GM19328 (cell line): ENCODE data around the gene TNFAIP3.

Source experiments
- ATAC-seq: cut with Tn5 transposase; IDR thresholded peaks from one replicate; pipeline ENCODE4 v1.9.1; 2021; ENCODE audit warnings: mild to moderate bottlenecking, moderate library complexity; ENCODE audit not compliant: unreplicated experiment

TNFAIP3 gene

DNA sequence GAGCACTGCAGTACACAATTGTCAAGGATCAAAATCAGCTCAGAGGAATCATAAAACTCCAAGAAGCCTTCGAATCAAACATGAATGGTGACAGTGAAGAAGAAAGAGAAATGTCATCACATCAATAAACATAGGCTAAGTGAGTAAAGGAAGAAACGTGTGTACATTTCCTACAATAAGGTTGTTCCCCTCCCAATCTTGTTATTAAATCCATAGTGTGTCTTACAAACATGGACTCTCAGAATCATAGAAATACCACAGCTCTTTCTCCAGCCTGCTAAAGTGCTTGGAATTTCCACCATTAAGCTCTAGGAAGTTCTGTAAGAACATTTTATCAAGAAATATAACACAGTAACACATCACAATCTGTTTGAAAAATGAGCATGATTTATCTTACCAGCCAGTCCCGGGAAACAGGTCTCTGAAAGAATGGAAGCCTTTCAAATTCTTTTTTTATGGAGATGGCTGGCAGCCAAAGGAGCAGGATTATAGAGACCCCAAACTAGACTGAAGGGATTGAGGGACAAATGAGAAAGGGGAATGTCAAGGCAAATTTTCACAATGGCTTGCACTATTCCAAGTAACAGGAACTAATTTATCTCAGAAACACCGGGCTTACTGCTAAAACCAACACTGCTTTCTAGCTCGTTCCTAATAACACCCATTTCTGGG, 4.5 kb upstream of the TNFAIP3 start:
- no peak for ATAC-seq

DNA sequence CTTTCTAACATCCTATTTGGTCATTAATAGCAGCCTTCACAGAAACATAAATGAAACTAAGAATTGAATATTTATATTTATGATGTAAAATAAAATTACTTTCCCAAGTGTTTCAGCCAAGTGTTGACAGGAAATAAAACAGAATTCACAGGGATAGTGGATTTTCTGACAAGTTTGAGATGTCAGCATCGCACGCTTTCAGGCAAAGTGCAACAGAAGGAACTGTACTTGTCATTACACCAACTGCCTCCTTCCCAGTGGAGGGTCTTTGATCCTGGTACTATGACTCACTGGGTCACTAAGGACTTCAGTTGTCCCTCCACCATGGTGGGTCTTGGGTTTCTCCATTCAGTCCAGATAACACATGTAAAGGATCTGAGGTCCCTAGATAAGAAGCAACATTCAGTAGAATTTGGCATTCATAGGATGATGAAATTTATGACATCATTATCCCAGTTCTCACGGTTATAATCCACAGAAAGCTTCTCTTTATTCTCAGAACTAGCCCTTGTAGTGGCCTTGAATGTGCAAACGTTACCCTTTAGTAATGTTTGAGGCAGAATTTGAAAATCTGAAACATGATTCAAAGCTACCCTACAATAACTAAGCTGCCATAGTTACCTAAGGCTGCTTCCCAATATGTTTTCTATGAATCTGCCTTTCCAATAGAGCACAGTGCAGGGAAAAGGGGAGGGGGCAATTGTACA, 3.8 kb upstream of the TNFAIP3 start:
- ATAC-seq: no peak

DNA sequence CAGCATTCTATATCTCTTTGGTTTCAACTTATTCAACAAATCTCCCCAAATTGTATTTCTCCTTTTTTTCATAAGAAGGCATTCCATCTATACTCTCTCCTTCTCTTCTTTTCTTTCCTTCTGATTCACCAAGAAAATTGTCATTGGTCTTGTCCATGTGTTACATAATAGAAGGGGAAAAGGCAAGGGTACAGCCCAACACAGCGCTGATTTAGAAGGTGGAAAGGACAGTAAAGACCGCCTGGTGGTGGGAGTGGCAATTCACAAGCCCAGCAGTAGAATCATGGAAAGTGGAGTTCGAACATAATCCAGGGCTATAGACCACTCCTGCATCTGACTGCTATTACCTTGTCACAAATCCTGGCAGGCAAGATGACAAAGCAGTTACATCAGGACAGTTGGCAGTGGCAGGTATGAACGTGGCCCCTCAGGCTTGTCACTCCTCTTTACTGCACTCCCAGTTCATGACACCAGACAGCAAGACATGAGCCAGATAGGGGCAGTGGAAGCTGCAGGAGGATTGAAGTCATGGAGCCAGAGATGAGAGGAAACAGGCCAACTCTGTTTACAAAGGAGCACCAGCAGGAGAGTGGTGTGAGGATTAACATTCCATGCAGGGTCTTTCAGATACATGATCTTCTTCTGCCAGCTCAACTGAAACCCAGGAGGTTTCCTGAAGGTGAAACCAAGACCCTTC, 2.1 kb upstream of the TNFAIP3 start:
- no peak for ATAC-seq

DNA sequence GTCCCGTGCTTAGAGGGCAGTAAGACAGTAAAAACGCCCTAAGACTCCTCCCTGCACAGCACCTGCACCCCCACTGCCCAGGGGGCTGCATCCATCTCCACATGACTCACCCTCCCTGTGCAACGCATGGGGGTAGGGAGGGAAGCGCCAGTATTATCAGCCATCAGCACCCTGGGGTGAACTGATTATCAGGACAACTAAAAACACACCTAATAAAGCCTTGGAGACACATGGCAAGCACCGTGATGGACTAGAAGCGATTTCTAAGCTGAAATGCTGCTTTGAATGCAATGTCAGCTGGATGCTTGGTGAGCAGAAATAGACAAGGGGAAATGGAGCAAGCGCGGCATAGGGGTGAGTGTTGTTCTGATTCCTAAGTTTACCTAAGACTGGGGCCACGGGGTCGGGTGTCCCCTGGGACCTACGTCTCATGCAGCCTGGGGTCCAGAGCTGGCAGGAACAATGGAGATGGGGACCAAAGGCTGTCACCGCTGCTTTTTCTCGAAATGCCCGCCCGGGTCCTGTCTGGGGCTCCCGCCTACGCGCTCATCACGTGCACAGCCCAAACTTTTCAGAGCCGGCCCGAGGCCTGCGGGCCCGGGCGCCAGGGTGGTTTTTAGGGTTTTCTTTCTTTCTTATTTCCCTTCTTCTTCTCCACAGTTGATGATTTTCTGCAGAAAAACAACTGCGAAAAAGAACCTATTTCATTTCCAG, 702 bp upstream of the TNFAIP3 start:
- ATAC-seq: peak; percentile 28

DNA sequence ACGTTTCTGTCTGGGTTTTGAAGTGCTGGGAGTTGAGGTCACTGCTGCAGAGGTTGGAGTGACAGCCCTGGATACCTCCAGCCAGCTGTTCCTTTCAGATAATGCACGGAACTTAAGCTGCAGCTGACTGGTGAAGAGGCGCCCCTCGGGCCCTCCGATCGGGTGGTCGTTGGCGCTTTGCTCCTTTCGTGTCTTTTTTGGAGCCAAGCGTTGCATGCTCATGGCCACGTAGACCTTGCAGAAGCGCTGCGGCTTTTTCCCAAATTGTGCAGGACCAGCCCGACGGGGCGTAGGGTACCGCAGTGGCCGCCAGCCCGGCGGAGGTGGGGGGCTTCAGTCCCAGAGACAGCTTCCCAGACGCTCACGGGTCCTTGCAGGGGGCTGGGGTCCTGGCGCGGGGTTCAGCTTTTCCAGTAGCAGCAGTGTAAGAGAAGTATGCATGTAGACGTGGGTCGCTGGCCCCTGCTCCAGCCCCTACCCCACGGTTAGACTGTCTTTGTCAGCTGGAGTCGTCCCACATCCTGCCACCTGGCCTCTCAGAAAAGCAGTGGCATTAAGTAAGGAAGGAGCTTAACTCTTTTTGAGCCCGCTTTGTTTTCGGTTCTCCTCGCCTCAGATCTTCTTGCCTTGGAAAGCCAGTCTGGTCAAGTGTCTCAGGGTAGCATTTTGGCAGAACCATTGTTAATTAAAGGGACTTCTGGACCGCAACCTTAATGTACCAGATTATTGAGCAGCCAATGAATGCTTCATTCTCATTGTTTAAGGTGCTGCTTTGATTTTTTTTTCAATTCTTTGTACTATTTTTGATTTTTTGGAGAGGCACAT, 838 bp downstream of the TNFAIP3 start:
- ATAC-seq: peak; percentile 1

DNA sequence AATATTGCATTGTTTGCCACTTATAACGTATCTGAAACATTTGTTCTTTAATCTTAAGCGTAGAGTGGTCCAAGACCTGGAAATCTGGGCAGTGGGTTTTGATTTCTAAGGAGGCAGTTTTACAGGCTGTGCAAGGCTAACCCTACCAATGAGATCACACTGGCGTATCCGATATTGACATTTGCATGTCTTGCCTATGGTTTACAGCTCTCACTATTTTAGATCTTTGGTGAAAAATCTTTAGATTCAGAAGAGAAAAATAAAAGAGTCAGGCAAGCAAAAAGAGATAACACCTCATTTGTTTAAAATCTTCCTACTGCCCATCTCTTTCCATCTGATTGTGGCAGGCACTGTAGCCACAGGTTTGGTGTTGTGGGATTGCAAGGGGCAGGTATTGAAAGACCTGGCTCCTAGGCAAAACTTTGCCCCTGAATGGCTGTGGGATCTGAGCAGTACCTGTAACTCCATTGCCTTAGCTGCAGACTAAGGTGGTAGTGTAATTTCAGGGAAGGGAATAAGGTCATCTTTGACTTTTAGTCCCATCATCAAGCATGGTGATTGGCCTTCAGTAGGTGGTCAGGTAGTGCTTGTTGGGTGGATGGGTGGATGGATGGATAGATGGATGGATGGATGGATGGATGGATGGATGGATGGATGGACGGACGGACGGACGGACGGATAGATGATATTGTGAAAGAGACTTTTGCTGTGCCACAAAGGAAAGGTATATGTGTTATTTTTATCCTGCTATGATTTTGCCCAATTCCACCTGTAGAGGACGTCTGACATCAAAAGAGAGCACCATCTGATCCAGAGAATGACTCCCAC, 1.9 kb downstream of the TNFAIP3 start:
- no peak for ATAC-seq

DNA sequence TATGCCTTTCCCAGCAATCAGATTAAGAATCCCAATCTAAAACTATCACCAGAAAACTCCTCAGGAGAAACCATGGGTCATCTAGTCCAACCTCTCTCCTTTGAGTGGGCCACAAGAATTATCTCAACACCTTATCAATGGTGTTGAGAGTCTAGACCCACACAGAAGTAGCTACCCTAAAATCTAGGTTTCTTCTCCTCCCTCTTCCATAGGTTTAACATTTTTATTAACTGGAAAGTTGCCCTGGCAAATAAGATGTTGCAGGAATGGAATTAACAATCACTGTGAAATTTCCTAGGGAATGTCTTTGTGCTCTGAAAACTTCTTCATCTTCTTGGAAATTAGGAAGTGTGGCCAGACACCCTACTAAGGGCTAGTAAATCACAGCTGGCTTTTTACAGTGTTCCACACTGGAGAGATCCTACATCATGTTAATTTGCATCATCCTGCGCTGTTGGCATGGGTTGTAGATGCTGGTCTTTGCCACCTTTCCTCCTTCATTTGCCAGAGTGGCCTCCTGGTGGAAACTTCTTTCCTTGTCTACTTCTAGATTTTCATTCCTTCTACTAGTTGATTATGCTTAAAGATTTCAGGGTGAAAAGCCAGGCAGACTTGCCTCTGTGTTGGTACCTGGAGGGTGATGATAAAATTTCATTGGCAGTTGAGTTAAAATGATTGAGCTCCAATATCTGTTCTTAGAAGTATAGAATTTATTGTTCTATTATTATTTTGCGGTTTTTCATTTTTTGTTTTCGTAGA, 2.7 kb downstream of the TNFAIP3 start:
- ATAC-seq: no peak

DNA sequence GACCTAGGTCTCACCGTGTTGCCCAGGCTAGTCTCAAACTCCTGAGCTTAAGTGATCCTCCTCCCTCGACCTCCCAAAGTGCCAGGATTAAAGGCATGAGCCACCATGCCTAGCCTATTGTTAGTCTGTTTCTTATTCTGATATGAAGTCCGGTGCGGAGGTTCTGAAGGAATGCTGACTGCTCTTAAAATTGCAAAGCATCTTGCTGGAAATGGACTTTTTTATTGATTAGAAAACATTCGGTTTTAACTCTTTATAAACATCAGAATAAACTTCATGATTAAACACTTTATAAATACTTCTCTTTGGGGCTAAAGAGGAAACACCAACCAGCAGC, 3.2 kb downstream of the TNFAIP3 start:
- no peak for ATAC-seq

DNA sequence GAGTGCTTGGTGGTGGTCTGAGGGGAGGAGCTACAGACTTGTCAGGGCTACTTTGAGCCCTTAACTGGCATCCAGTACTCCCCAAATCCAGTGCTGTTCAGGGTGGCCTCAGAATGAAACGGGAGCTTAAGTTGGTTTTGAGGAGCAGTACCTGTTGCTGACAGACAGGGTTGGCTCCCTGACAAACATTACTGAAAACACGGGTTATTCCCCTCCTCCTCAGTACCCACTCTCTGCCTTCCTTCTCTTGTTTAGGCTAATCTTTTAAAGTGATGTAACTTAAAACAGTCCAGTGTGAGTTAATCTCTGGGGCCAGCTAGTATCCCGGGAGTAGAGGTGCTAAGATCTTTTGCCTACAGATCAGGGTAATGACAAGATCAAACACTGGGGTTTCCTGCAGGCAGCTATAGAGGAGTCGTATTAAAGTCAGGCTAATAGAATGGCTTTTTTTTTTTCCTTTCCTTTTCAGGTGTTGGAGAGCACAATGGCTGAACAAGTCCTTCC, 3.7 kb downstream of the TNFAIP3 start:
- no peak for ATAC-seq

DNA sequence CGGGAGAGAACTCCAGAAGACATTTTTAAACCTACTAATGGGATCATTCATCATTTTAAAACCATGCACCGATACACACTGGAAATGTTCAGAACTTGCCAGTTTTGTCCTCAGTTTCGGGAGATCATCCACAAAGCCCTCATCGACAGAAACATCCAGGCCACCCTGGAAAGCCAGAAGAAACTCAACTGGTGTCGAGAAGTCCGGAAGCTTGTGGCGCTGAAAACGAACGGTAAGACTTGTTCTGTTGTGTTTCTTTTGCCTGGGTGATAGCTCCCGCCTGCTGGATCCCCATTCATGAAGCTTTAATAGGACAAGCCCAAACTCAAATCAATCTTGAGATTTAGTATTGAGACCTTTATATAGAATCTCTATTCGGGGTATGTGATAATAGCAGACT, 4.2 kb downstream of the TNFAIP3 start:
- ATAC-seq: no peak

DNA sequence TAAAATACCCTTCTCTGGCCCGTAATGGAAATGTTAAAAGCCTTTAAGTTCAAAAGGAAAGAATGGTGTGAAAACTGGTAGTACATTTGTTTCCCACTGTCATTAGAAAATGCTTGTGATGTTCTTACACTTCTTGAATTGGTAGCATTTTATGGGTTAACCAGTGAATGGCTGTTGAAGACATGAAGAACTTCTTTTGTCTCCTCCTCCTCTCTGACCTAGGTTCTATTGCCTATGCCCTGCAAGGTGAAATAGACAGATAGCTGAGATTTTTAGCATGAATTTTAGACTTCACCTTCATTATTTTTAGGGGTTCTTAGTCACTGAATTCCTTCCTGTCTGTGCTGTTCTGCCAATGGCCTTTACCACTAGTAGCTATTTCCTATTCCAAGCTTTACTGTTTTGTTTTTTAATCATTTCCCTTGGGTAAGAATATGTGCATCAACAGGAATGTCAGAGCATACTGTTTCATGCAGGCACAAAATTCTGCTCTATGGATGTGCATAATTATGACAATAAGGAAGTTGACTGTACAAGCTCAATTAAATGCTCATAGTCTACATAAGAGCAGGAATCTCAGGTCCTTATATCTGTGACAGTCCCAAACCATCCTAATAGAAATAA, 4.9 kb downstream of the TNFAIP3 start:
- no peak for ATAC-seq

DNA sequence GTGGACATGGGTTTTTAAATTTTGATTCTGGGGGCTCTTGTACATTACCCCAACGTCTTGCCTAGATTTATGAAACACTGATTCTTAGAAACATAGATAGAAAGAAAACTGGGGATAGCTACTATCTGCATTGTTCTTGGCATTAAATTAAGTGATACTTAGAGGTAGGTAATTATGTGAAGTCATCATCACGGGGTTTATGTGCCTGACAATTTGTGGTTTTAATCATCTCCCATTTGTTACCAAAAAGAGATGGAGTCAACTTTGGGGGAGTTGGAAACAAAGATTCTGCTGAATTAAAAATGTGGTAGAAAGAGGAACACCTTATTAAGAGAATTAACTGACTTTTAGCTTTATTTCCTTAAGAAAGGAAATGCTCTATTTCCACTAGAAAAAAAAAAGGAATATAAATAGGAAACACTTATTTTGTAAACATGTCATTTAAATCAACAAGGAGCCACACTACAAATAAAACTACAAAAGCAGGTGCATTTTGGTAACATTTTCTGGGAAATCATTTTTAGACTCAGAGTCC, 5.6 kb downstream of the TNFAIP3 start:
- ATAC-seq: no peak

DNA sequence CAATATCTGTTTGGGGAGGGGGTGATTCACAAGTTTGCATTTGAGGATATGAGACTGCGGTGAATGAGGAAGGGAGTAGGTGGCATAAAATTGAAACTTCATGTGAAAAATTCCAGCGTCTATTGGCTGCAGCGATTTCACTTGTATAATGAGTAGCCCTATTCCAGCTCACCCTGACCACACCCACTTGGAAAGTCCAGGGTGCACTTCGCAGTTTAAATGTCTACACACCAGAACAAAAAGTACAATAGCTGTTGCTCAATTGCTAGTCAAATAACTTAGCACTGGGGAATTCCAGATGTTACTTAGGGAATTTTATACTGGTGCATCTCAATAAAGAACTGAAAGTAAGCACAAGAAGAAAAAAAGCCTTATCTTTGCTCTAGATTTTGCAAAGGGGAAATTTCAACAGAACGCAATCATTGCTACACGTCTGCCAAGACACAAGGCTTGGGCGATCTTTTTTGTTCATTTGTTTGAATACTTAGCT, 6.3 kb downstream of the TNFAIP3 start:
- no peak for ATAC-seq

DNA sequence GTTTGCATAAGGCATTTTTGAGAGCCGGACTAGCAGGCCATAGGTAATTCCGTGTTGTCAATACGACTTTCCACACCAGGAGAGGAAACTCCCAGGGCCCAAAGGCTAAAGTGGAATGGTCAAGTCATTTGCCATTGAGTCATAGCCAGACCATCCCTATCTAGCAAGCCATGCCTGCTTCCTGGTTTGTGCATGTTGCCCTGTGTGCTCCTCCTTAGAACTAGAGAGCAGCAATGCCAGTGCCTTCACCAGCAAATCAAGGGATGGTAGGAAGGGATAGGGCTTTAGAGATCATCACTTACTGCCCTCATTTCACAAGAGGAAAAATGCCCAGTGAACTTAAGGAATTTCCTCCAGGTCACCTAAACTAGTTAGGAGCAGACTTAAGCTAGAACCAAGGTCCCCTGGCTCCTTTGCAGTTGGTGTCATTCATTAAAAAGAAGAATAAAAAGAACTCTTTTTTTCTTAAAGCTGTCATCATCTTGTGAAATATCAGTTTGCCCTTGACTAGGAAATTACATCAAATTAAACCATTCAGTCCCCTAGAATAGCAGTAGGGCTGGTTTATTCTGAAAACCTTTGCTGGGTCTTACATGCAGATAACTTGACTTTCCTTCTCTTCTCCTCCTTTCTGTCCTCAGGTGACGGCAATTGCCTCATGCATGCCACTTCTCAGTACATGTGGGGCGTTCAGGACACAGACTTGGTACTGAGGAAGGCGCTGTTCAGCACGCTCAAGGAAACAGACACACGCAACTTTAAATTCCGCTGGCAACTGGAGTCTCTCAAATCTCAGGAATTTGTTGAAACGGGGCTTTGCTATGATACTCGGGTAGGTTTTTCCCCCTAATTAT, 7.4 kb downstream of the TNFAIP3 start:
- ATAC-seq: no peak

DNA sequence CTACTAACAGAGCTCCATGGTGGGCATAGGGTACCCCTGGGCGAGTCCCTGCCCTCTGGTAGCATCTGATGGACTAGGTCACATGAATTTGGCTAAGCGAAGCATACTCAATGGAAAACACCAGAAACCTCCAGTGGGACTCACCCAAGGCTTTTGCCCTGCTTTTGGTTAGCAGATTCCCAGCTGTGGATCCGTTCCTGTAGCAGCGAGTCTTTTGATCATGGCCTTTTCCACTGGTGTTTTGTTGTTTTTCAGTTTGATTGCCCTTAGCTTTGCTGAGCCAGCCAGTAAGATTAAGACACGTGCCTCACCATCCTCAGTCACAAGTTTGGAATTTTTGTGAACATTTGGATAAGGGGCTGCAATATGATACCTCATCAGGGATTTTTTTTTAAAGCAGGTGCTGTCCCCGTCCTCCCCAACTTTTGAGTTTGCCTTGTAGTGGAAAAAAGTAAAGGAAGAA, 8.0 kb downstream of the TNFAIP3 start:
- no peak for ATAC-seq

DNA sequence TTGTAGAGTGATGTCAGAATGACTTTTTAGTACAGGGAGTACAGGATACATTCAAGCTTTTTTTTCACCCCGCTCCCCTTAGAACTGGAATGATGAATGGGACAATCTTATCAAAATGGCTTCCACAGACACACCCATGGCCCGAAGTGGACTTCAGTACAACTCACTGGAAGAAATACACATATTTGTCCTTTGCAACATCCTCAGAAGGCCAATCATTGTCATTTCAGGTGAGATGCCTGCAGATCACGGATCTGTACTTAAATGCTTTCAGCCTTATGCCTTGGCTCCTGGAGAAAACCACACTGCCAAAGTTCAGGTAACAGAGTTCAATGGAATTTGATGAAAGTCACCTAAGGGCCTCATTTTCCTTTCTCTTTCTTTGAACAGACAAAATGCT, 8.5 kb downstream of the TNFAIP3 start:
- ATAC-seq: no peak

DNA sequence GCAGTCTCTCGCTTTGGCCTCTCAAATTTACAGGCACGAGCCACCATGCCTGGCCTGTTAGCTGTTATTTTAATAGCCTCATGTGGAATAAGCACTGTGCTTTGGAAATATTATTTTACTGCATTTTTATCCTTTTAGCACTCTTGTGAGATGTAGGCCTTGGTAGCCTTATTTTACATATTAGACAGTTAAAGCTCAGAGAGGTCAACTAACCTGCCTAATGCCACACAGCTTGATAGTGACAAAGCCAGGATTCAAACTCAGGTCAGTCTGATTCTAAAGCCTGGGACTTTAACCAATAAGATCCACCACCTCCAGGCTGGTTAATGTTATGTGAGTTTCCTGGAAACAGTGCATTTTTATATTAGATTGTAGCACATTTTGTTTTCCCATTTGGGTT, 9.5 kb downstream of the TNFAIP3 start:
- ATAC-seq: no peak
